ENCODE results near the gene SIMC1. TPM values are rescaled to one million over a fixed set of nuclear protein-coding genes. Genes with fewer than 3 reads are reported as not detected.
A peak's percentile ranks its signal among the peaks of the same experiment; 100 is the strongest.

Gene SIMC1
- total RNA-seq, 1 experiment from 2014 or later = 19.2 TPM

GRCh38 chr5:176362233-176362490 is 123.9 kb downstream of the SIMC1 start:
- Histone ChIP-seq H3K4me3 (ENCODE audit: low read depth in 2 of 2, low read length in 2 of 2) (peak overlapping the region; percentile 93 to 99), H3K36me3 (ENCODE audit: control insufficient read depth, insufficient read depth, low read length) (peaks cover 6% of the 10 kb centered on the region), H3K27me3 (ENCODE audit: control insufficient read depth, insufficient read depth, low read length) (no peaks in the 10 kb centered on the region), H3K4me1 (ENCODE audit: control insufficient read depth, insufficient read depth, low read length) (peaks cover 13% of the 10 kb centered on the region), H3K27ac (ENCODE audit: low read length) (peak overlapping the region; percentile 93), H3K9me3 (ENCODE audit: control insufficient read depth, insufficient read depth, low read depth, low read length) (no peaks in the 10 kb centered on the region)
- ChIA-PET POLR2A (interaction anchor here (0.9 kb wide), 1 partner anchor 23 kb away, joined by 3 read pairs; no protein-coding TSS in a partner anchor), CTCF (interaction anchor here (0.8 kb wide), 1 partner anchor 10 kb away, joined by 7 read pairs; no protein-coding TSS in a partner anchor)
- ATAC-seq (peak; percentile 6), DNase-seq (ENCODE audit: low read depth, low spot score) (no peak)
- in situ Hi-C loops (cut with HindIII; ENCODE audit: low pct_unique_long_range_greater_than_20kb, low sequenced_read_pairs) (no loop called here), intact Hi-C loops (cut with micrococcal nuclease; ENCODE audit: unreplicated experiment) (no loop called here)
- BruUV-seq (replicated peaks) = no TSS peak
- TF ChIP-seq CTCF (IDR thresholded peaks at IDR 0.05) = no peak
- no peak for TF ChIP-seq POLR2AphosphoS5 (IDR thresholded peaks at IDR 0.05; ENCODE audit: low read depth, low read length)
- TF ChIP-seq SIN3A (IDR thresholded peaks at IDR 0.05; ENCODE audit: borderline replicate concordance, insufficient read depth, low read depth, low read length) = no peak
- TF ChIP-seq REST (IDR thresholded peaks at IDR 0.05; ENCODE audit: insufficient read depth in 1 of 2, low read depth in 2 of 2, low read length in 1 of 2) = no peak
- TF ChIP-seq TCF7L2 (IDR thresholded peaks at IDR 0.05; ENCODE audit: low read depth, low read length) = no peak

- no peak for DNase-seq (ENCODE audit: low read depth, low spot score)
- Histone ChIP-seq H3K36me3 (ENCODE audit: control insufficient read depth, insufficient read depth, low read length) (no peaks in the 10 kb centered on the region; the same call in 1 of the 2 replicates), H3K4me1 (ENCODE audit: control insufficient read depth, insufficient read depth, low read length) (peaks cover 8% of the 10 kb centered on the region), H3K9me3 (ENCODE audit: control insufficient read depth, insufficient read depth, low read depth, low read length) (no peaks in the 10 kb centered on the region), H3K4me3 (ENCODE audit: low read depth in 2 of 2, low read length in 2 of 2) (peak overlapping the region; percentile 54 to 62), H3K27me3 (ENCODE audit: control insufficient read depth, insufficient read depth, low read length) (no peaks in the 10 kb centered on the region), H3K27ac (ENCODE audit: low read length) (peak overlapping the region; percentile 39; the same call in 1 of the 2 replicates)
- ChIA-PET POLR2A (no interaction called here), CTCF (no interaction called here)
- ATAC-seq = peak; percentile 6; the same call in 1 of the 2 replicates
- in situ Hi-C loops (cut with HindIII; ENCODE audit: low pct_unique_long_range_greater_than_20kb, low sequenced_read_pairs) (no loop called here), intact Hi-C loops (cut with micrococcal nuclease; ENCODE audit: unreplicated experiment) (no loop called here)
- no TSS peak for BruUV-seq (replicated peaks)
- TF ChIP-seq TCF7L2 (IDR thresholded peaks at IDR 0.05; ENCODE audit: low read depth, low read length) (no peak), POLR2AphosphoS5 (IDR thresholded peaks at IDR 0.05; ENCODE audit: low read depth, low read length) (no peak), SIN3A (IDR thresholded peaks at IDR 0.05; ENCODE audit: borderline replicate concordance, insufficient read depth, low read depth, low read length) (no peak), CTCF (IDR thresholded peaks at IDR 0.05) (no peak), REST (IDR thresholded peaks at IDR 0.05; ENCODE audit: insufficient read depth in 1 of 2, low read depth in 2 of 2, low read length in 1 of 2) (no peak)
These were observed 126.6 kb downstream of the SIMC1 start for GRCh38 chr5:176364765-176365350.

Measured in Panc1 (cell line).